HCT116 (cell line): Measurements from ENCODE around the gene SLC8A1.

Experiments used
- ATF3 ChIP-seq: IDR thresholded peaks from 2 replicates; pipeline ENCODE4 v1.6.1; 2012
- CTCF ChIP-seq, 3 experiments: fragments of 200-600 bp in 1 of 3; sonication (generic) in 1 of 3; IDR thresholded peaks in 2 of 3; conservative IDR thresholded peaks in 1 of 3; 2 replicates each; pipeline ENCODE4 v1.5.1; 2012 to 2017; ENCODE audit warnings: low read depth in 2 of 3, low read length in 2 of 3, antibody characterized with exemption in 1 of 3, borderline replicate concordance in 1 of 3, control low read depth in 1 of 3, mild to moderate bottlenecking in 1 of 3, mixed read lengths in 1 of 3, mixed run types in 1 of 3, moderate library complexity in 1 of 3; ENCODE audit not compliant: insufficient read depth in 1 of 3
- REST ChIP-seq: IDR thresholded peaks from 2 replicates; pipeline ENCODE4 v1.6.1; 2012; ENCODE audit warnings: low read depth

GRCh38 chr2:40394597-40394996 is 57.3 kb downstream of the SLC8A1 start:
- TF ChIP-seq REST = no peak
- TF ChIP-seq ATF3 = no peak
- no peak for TF ChIP-seq CTCF (IDR thresholded peaks at IDR 0.05 in 2 of 3, conservative IDR thresholded peaks at IDR 0.05 in 1 of 3; ENCODE audit: borderline replicate concordance in 1 of 3, insufficient read depth in 1 of 3, low read depth in 2 of 3, low read length in 2 of 3)
